Measurements from ENCODE around the gene GFOD1. TPM values are rescaled to one million over a fixed set of nuclear protein-coding genes. Genes with fewer than 3 reads are reported as not detected.

GFOD1 gene
- total RNA-seq, 4 donors from 2014 or later, result 21.8 to 49.4 (median 31.1) TPM

- H3K4me3 ChIP-seq, result no peak overlapping the region
- TF ChIP-seq CTCF (IDR thresholded peaks at IDR 0.05) (no peak), EP300 (IDR thresholded peaks at IDR 0.05) (peak in 1 of 2 donors; percentile 10)
- peak overlapping the region in 3 of 4 donors; percentile 32 to 69 (median 46) for H3K27ac ChIP-seq
- no peaks in the 10 kb centered on the region for H3K9me3 ChIP-seq
- H3K27me3 ChIP-seq, result no peaks in the 10 kb centered on the region
- no peak for DNase-seq (ENCODE audit: low spot score in 2 of 2)
- H3K36me3 ChIP-seq, result no peaks in the 10 kb centered on the region
- WGBS, 2 donors, result 59 to 67% methylated on average over 7 of the region's 7 CpGs
- H3K4me1 ChIP-seq, result peaks cover 0 to 43% (median 17%) of the 10 kb centered on the region in 4 donors
Measured at GRCh38 chr6:13413900-13414555, 73.4 kb downstream of the GFOD1 start.

- DNase-seq (ENCODE audit: low spot score in 2 of 2), result peak in 1 of 2 donors; percentile 30
- Histone ChIP-seq H3K36me3 (no peaks in the 10 kb centered on the region), H3K9me3 (no peaks in the 10 kb centered on the region), H3K27ac (peak overlapping the region in 2 of 4 donors; percentile 46 to 69), H3K27me3 (no peaks in the 10 kb centered on the region), H3K4me1 (peaks cover 0 to 46% (median 18%) of the 10 kb centered on the region in 4 donors), H3K4me3 (no peak overlapping the region)
- 48 to 66% methylated on average over 3 of the region's 3 CpGs for WGBS, 2 donors
- TF ChIP-seq CTCF (IDR thresholded peaks at IDR 0.05), result no peak
- peak in 1 of 2 donors; percentile 66 for TF ChIP-seq EP300 (IDR thresholded peaks at IDR 0.05)
- TF ChIP-seq POLR2A (IDR thresholded peaks at IDR 0.05), result no peak
Measured at GRCh38 chr6:13413466-13413862, 73.9 kb downstream of the GFOD1 start.

- DNase-seq (ENCODE audit: low spot score in 2 of 2), result no peak
- 74 to 79% methylated on average over 9 of the region's 9 CpGs for WGBS, 2 donors
- TF ChIP-seq EP300 (IDR thresholded peaks at IDR 0.05) (no peak), CTCF (IDR thresholded peaks at IDR 0.05) (no peak), POLR2A (IDR thresholded peaks at IDR 0.05) (no peak)
- Histone ChIP-seq H3K4me1 (peaks cover 0 to 52% (median 24%) of the 10 kb centered on the region in 4 donors), H3K27me3 (no peaks in the 10 kb centered on the region), H3K9me3 (no peaks in the 10 kb centered on the region), H3K4me3 (no peak overlapping the region), H3K27ac (peak overlapping the region in 2 of 4 donors; percentile 46 to 69), H3K36me3 (no peaks in the 10 kb centered on the region)
Measured at GRCh38 chr6:13412639-13413465, 74.5 kb downstream of the GFOD1 start.

- no peak overlapping the region for H3K4me3 ChIP-seq
- TF ChIP-seq CTCF (IDR thresholded peaks at IDR 0.05) (no peak), POLR2A (IDR thresholded peaks at IDR 0.05) (no peak)
- H3K27ac ChIP-seq, result peak overlapping the region in 2 of 4 donors; percentile 46 to 69
- no peaks in the 10 kb centered on the region for H3K27me3 ChIP-seq
- H3K36me3 ChIP-seq, result no peaks in the 10 kb centered on the region
- H3K4me1 ChIP-seq, result peaks cover 0 to 59% (median 29%) of the 10 kb centered on the region in 4 donors
- no peak for DNase-seq (ENCODE audit: low spot score in 2 of 2)
- no peaks in the 10 kb centered on the region for H3K9me3 ChIP-seq
- WGBS, 2 donors, result 84 to 91% methylated on average over 5 of the region's 5 CpGs
Measured at GRCh38 chr6:13412211-13412610, 75.2 kb downstream of the GFOD1 start.

GRCh38 chr6:13411484-13411883, 75.9 kb downstream of the GFOD1 start:
- TF ChIP-seq POLR2A (IDR thresholded peaks at IDR 0.05) (no peak), CTCF (IDR thresholded peaks at IDR 0.05) (no peak), EP300 (IDR thresholded peaks at IDR 0.05) (no peak)
- Histone ChIP-seq H3K36me3 (no peaks in the 10 kb centered on the region), H3K27ac (peak overlapping the region in 2 of 4 donors; percentile 46 to 69), H3K4me1 (peaks cover 0 to 66% (median 36%) of the 10 kb centered on the region in 4 donors), H3K4me3 (no peak overlapping the region), H3K27me3 (no peaks in the 10 kb centered on the region), H3K9me3 (no peaks in the 10 kb centered on the region)
- WGBS, 2 donors, result 92 to 93% methylated on average over 8 of the region's 8 CpGs
- no peak for DNase-seq (ENCODE audit: low spot score in 2 of 2)
